Left hindlimb (tissue), 1 donor: ENCODE results near the gene ZFHX2.
"Not testable (repeated sequence)": the region's sequence is repeated elsewhere in the genome, so short reads cannot be mapped to it uniquely, and the experiment has no call there.

ENCODE experiments used
- DNase-seq: peaks from one replicate; pipeline ENCODE4 v3.0.0-alpha.2; 2018

ZFHX2 gene

GRCh38 chr14:23551266-23552028 lies at the start of gene ZFHX2:
ZFHX2 (minus strand) TSS chr14:23551765; CDS start chr14:23535325, 16,440 bp downstream.
- DNase-seq, result peak; percentile 79

- no peak for DNase-seq
Observed at GRCh38 chr14:23600806-23601205, 49.2 kb upstream of the ZFHX2 start.

GRCh38 chr14:23600322-23600707 lies 48.8 kb upstream of the ZFHX2 start:
- DNase-seq, result no peak

- DNase-seq, result not testable (repeated sequence)
Observed at GRCh38 chr14:23594191-23594590, 42.6 kb upstream of the ZFHX2 start.

- no peak for DNase-seq
Observed at GRCh38 chr14:23590198-23590597, 38.6 kb upstream of the ZFHX2 start.

GRCh38 chr14:23589606-23590005 lies 38.0 kb upstream of the ZFHX2 start:
- DNase-seq, result no peak

- peak; percentile 91 for DNase-seq
Observed at GRCh38 chr14:23588884-23589598, 37.5 kb upstream of the ZFHX2 start.

- not testable (repeated sequence) for DNase-seq
Observed at GRCh38 chr14:23584527-23585203, 33.1 kb upstream of the ZFHX2 start.

GRCh38 chr14:23583761-23584526 lies 32.4 kb upstream of the ZFHX2 start:
- not testable (repeated sequence) for DNase-seq

- DNase-seq, result no peak
Observed at GRCh38 chr14:23582906-23583760, 31.6 kb upstream of the ZFHX2 start.

GRCh38 chr14:23580948-23581281 lies 29.4 kb upstream of the ZFHX2 start:
- no peak for DNase-seq

GRCh38 chr14:23580152-23580926 lies 28.8 kb upstream of the ZFHX2 start:
- DNase-seq, result no peak

- DNase-seq, result no peak
Observed at GRCh38 chr14:23579739-23580138, 28.2 kb upstream of the ZFHX2 start.

GRCh38 chr14:23579311-23579630 lies 27.7 kb upstream of the ZFHX2 start:
- no peak for DNase-seq

- DNase-seq, result no peak
Observed at GRCh38 chr14:23578560-23579310, 27.2 kb upstream of the ZFHX2 start, which contains the start of gene JPH4. JPH4 (minus strand) TSS chr14:23578790; CDS start chr14:23577453, 1,337 bp downstream.

GRCh38 chr14:23577710-23578392 lies 26.3 kb upstream of the ZFHX2 start:
- DNase-seq, result no peak

GRCh38 chr14:23577004-23577681 lies 25.6 kb upstream of the ZFHX2 start:
- DNase-seq, result no peak

- DNase-seq, result no peak
Observed at GRCh38 chr14:23573384-23574015, 21.9 kb upstream of the ZFHX2 start.

- no peak for DNase-seq
Observed at GRCh38 chr14:23572836-23573235, 21.3 kb upstream of the ZFHX2 start.
